DMS79 (cell line): ENCODE results near the gene IL2.

Experiments
- DNase-seq: peaks from one replicate; lab custom pipeline; 2025; lab: John Stamatoyannopoulos, UW

IL2 gene

DNA sequence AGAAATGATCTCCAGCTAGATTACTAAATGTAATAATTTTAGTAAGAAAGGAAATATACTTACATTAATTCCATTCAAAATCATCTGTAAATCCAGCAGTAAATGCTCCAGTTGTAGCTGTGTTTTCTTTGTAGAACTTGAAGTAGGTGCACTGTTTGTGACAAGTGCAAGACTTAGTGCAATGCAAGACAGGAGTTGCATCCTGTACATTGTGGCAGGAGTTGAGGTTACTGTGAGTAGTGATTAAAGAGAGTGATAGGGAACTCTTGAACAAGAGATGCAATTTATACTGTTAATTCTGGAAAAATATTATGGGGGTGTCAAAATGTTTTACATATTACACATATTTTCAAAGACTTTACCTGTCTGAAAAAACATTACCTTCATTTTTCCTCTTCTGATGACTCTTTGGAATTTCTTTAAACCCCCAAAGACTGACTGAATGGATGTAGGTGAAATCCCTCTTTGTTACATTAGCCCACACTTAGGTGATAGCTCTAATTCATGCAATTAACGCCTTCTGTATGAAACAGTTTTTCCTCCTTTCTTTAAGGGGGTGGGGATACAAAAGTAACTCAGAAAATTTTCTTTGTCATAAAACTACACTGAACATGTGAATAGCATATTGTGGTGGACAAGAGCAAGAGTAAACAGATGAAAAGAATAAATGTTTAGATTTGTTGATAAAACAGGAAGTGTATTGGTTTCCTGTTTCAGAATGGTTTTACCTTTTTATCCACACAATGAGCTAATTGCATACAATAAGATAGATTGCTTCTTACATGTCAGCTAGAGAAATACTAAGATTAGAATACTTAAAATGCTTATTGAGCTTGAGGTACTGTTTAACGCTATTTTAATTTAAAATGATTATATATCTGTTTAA is at the start of gene IL2:
IL2 (minus strand) TSS at position 495 of the 886 bp plus-strand sequence; CDS start at position 210, 285 bp downstream.
- DNase-seq = no peak

DNA sequence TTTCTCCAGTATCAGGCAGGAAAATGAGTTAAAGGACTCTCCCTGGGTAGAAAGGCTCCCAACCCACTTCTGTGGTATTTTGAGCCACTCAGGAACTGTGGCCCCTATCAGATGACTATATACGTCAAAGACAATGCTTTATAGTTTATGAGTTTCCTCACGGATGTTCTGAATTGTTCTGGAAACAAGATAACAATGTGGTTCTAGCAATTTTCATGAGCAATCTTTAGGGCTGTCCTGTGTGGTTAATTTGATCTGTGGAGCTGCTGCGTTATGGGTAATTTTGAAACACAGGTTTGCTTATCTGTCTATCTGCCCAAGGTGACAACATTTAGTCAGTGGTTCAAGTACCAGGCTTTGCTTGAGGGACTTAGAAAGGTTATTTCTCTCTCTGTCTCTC is 46.7 kb upstream of the IL2 start:
- DNase-seq = no peak

GRCh38 chr4:122500852-122501501 is 44.5 kb upstream of the IL2 start:
- DNase-seq = no peak

GRCh38 chr4:122489061-122489460 is 32.5 kb upstream of the IL2 start:
- DNase-seq = no peak

DNA sequence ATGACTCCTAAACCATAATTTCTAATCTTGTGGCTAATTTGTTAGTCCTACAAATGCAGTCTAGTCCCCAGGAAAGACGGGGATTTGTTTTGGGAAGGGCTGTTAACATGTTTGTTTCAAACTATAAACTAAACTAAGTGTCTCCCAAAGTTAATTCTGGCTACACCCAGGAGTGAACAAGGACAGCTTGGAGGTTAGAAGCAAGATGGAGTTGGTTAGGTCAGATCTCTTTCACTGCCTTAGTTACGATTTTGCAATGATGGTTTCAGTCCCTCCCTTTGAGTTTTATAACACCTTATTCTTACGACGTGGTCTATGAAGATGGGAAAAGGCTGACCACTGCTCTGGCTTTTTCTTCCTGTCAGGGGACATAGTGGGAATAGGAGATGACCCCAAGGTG is 27.0 kb upstream of the IL2 start:
- DNase-seq = no peak

DNA sequence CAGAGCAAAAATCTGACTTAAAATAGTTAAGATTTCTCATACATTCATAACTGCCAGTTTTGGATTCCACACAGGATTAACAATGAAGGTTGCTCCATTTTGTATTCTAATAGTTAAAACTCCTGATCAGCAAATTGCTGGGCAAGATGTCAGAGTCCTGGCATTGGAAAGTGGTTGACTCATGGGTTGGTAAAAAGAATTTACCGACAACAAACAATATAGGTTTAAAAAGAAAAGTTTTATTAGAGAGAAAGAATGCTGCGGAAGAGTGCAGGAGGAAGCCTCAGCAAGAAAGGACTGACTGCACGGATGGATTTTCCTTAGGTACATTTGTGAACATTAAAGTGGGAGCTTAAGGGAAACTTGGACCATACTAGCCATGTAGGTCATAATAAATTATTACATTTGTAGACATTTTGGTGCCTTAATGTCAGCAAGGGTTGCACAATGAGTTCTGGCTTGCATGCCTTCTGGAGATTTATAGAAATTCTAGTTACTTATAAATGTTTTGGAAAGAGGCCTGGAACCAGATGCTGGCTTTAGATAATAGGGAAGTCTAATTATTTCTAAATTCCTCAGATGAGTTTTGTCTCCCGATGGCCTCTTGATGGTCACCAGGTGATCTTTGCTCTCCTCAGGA is 25.4 kb upstream of the IL2 start:
- no peak for DNase-seq

DNA sequence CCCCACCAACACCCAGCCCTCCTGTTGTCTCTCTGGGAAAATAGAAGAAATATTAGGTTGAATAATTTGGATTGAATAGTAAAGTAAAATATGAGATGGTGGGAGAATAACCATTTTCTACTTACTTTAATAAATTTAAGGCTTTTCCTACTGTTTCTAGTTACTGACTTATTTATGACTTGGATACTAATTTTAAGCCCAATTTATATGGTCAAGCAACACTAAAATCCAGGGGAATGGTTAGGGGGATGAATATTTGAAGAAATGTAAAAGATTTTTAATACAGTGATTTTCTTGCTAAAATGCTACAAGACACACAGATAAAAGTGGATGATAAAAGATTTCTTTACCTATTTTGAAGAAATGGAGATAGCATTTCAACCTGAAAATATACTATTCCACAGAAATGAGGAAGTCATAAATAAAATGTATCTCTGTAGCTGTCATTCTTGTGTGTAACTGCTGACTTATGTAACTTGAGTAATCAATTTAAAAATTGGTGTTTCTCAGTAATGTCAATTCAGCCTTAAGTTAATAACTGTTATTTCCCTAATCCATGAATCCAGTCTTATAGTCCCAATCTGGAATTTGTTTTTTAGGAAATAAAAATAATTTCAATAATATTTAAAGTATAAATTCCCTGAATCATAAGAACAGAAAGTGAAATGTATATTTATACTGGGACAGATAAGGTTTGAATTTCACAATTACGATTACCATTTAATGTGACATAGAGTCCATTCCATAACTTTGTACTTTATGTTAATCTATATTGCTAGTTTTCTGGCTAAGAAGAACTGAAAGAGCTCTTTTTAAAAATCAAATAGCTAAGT is 24.3 kb upstream of the IL2 start:
- DNase-seq = no peak

GRCh38 chr4:122479935-122480416 is 23.5 kb upstream of the IL2 start:
- no peak for DNase-seq

GRCh38 chr4:122476745-122477144 is 20.2 kb upstream of the IL2 start:
- no peak for DNase-seq

GRCh38 chr4:122476126-122476525 is 19.6 kb upstream of the IL2 start:
- DNase-seq = no peak

DNA sequence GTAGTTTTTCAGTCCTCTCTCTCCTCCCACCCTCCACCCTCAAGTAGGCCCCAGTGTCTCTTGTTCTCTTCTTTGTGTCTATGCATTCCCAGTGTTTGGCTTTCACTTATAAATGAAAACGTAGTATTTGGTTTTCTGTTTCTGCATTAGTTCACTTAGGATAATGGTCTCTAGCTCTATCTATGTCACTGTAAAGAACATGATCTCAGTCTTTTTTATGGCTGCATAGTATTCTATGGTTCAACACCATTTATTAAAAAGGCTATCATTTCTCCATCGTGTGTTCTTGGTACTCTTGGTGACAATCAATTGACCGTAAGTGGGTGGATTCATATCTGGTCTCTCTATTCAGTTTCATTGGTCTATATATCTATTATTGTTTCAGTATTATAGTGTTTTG is 18.7 kb upstream of the IL2 start:
- DNase-seq = no peak

DNA sequence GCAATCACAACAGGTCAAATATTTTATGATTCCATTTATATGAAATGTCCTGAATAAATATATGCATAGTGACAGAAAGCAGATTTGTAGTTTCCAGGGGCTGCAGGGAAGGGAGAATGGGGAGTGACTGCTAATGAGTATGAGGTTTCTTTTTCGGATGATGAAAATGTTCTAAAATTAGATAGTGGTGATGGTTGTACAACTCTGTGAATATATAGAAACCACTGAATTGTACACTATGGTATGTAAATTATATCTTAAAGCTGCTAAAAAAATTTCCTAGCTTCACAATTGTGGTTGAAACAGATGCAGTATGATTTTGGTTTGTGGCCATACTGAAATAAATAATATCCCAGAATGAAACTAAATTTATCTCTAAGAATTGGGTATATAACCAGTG is 12.9 kb upstream of the IL2 start:
- no peak for DNase-seq

- DNase-seq = no peak
These were observed 2.1 kb upstream of the IL2 start for GRCh38 chr4:122458625-122459024.

GRCh38 chr4:122453384-122453995 is 3.0 kb downstream of the IL2 start:
- DNase-seq = no peak

GRCh38 chr4:122450847-122451246 is 5.7 kb downstream of the IL2 start:
- no peak for DNase-seq

DNA sequence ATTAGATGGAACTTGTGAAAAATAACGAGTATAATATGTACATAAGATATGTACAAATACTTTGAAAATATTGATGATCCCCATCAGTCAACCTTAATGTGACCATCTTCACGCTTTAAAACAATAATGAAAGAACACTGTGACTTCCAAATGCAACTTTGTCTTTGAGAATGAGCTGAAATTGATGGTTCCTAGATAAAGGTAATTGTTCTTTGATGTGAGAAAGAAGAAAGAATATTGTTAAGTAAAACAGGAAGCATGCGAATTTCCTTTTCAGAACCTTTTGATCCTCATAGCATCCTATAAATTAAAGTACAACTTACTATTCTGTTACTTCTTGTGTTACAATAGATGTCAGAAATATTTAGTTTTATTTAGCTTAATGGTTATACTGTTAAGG is 22.2 kb downstream of the IL2 start:
- no peak for DNase-seq

- DNase-seq = no peak
These were observed 25.2 kb downstream of the IL2 start for GRCh38 chr4:122431351-122431750.

DNA sequence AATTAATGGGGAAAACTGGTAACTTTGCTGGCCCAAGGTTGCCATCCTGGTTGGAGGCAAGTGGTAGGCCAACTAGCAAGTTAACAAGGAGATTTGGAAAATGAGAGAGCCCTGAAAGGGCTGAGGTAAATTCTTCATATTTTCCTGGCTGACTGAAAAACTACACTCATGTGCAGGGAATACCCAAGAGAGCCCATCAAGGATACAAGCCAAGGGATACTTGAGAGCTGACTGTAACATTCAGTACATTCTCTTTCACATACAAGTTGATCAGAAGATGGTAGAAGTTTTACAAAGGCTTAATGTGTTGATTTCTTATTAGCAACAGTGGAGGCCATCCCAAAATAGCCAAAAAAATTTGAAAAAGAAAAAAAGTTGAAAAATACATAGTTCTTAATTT is 33.3 kb downstream of the IL2 start:
- DNase-seq = no peak

DNA sequence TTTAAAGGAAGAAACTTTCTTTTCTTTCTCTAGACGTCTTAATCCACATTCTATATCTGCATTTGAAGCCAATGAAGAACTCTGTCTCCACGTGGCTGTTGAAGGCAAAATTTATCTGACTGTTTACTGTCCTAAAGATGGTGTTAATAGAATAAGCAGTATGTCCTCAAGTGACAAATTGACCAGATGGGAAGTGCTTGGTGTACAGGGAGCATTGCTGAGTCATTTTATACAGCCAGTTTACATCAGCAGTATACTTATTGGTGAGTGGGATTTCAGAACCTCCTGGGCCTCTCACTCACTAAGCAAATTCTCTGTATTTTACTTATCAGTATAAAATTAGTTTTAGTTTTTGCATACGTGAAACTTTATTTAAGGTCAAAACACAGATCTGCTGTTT is 44.0 kb downstream of the IL2 start:
- DNase-seq = no peak

DNA sequence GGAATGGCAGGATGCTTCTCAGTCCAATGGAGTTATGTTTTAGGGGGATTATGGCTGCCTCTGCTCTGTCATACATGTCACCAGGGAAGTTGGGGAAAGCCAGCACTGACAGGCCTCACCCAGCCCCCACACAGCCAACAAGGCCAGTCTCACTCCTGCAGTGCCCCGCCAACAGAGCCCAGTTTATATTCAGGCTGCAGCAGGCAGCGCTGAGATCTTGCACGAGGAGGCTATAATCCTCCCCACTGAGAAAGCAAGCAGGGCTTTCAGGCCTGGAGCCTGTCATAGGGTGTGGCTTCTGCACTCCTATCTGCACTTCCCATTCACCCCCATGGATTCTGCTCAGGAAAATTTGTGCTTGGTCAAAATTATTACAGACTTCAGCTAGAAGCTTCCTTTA is 52.7 kb downstream of the IL2 start:
- no peak for DNase-seq
